CD14-positive monocyte (primary cell): ENCODE data around the gene IMMP2L. TPM values are rescaled to one million over a fixed set of nuclear protein-coding genes. Genes with fewer than 3 reads are reported as not detected.

Source experiments
- DNase-seq, 3 donors: peaks; one replicate each; pipeline ENCODE4 v3.0.0-alpha.2; 2011 to 2022
- H2AFZ ChIP-seq: 2 replicates; pipeline ENCODE4 v1.6.0; 2012; ENCODE audit warnings: mild to moderate bottlenecking, low read depth, low read length, inconsistent platforms; ENCODE audit not compliant: insufficient read depth, poor library complexity, severe bottlenecking
- H3K27ac ChIP-seq, 2 donors: 1 replicate in 1 of 2; 2 replicates in 1 of 2; pipeline ENCODE4 v1.5.1; 2012 to 2013; ENCODE audit warnings: low read length in 2 of 2, control low read depth in 1 of 2, inconsistent platforms in 1 of 2, low read depth in 1 of 2, mild to moderate bottlenecking in 1 of 2
- H3K27me3 ChIP-seq, 2 donors: one replicate each; pipeline versions ENCODE4 v1.6.0 to v1.6.1; 2011 to 2013; ENCODE audit warnings: low read length in 2 of 2; ENCODE audit not compliant: control insufficient read depth in 2 of 2, insufficient read depth in 2 of 2
- H3K36me3 ChIP-seq, 2 donors: replicated peaks in 1 of 2; 1 replicate in 1 of 2; 2 replicates in 1 of 2; pipeline versions ENCODE4 v1.5.1 to v1.6.1; 2012 to 2013; ENCODE audit warnings: low read length in 2 of 2, control low read depth in 1 of 2, inconsistent platforms in 1 of 2, mild to moderate bottlenecking in 1 of 2; ENCODE audit not compliant: insufficient read depth in 2 of 2, control insufficient read depth in 1 of 2
- H3K4me1 ChIP-seq, 2 donors: 1 replicate in 1 of 2; 2 replicates in 1 of 2; pipeline versions ENCODE4 v1.5.1 to v1.6.1; 2012 to 2013; ENCODE audit warnings: low read length in 2 of 2, control low read depth in 1 of 2, inconsistent platforms in 1 of 2, mild to moderate bottlenecking in 1 of 2, moderate library complexity in 1 of 2; ENCODE audit not compliant: insufficient read depth in 2 of 2, control insufficient read depth in 1 of 2
- H3K4me2 ChIP-seq: replicated peaks from 2 replicates; pipeline ENCODE3; 2012; ENCODE audit warnings: low read length, moderate library complexity, mild to moderate bottlenecking; ENCODE audit not compliant: poor library complexity, severe bottlenecking; ENCODE audit errors: extremely low read depth
- H3K4me3 ChIP-seq, 3 experiments: fragments of 200-600 bp in 1 of 3; sonication (generic) in 1 of 3; replicated peaks in 1 of 3; 1 replicate in 2 of 3; 2 replicates in 1 of 3; pipeline ENCODE4 v1.5.1; 2011 to 2013; ENCODE audit warnings: low read length in 3 of 3, mild to moderate bottlenecking in 3 of 3, control low read depth in 2 of 3, low read depth in 2 of 3, inconsistent platforms in 1 of 3, moderate library complexity in 1 of 3
- H3K79me2 ChIP-seq: 2 replicates; pipeline ENCODE4 v1.6.0; 2012; ENCODE audit warnings: mild to moderate bottlenecking, control low read depth, inconsistent platforms, low read length, moderate library complexity; ENCODE audit not compliant: insufficient read depth
- H3K9ac ChIP-seq: 2 replicates; pipeline ENCODE4 v1.6.0; 2017; ENCODE audit warnings: low read length, mild to moderate bottlenecking; ENCODE audit not compliant: insufficient read depth, poor library complexity, severe bottlenecking
- H3K9me3 ChIP-seq, 2 donors: replicated peaks in 1 of 2; 1 replicate in 1 of 2; 2 replicates in 1 of 2; pipeline versions ENCODE4 v1.5.1 to v1.6.1; 2012 to 2013; ENCODE audit warnings: low read length in 2 of 2, control low read depth in 1 of 2; ENCODE audit not compliant: control insufficient read depth in 1 of 2, insufficient read depth in 1 of 2
- H4K20me1 ChIP-seq: 2 replicates; pipeline ENCODE4 v1.6.0; 2012; ENCODE audit warnings: mild to moderate bottlenecking, low read length, control low read depth, moderate library complexity; ENCODE audit not compliant: insufficient read depth
- H3K27ac Mint-ChIP-seq, 7 donors: one replicate each; pipeline ENCODE4 v1.8.0; 2020; ENCODE audit warnings: mild to moderate bottlenecking in 7 of 7, mixed read lengths in 7 of 7, moderate library complexity in 6 of 7, inconsistent platforms in 2 of 7
- H3K27me3 Mint-ChIP-seq, 3 donors: one replicate each; pipeline ENCODE4 v1.8.0; 2021 to 2022; ENCODE audit warnings: low read depth in 3 of 3, mild to moderate bottlenecking in 3 of 3, mixed read lengths in 3 of 3, moderate library complexity in 3 of 3, inconsistent platforms in 1 of 3
- H3K36me3 Mint-ChIP-seq, 2 donors: one replicate each; pipeline ENCODE4 v1.8.0; 2020; ENCODE audit warnings: mixed read lengths in 2 of 2, inconsistent platforms in 1 of 2, mild to moderate bottlenecking in 1 of 2
- H3K4me1 Mint-ChIP-seq: one replicate; pipeline ENCODE4 v1.8.0; 2020; ENCODE audit warnings: mild to moderate bottlenecking, mixed read lengths
- H3K4me3 Mint-ChIP-seq, 2 donors: one replicate each; pipeline ENCODE4 v1.8.0; 2020; ENCODE audit warnings: mild to moderate bottlenecking in 2 of 2, mixed read lengths in 2 of 2, moderate library complexity in 1 of 2
- H3K9me3 Mint-ChIP-seq, 7 donors: one replicate each; pipeline ENCODE4 v1.8.0; 2020 to 2022; ENCODE audit warnings: mixed read lengths in 7 of 7, mild to moderate bottlenecking in 6 of 7, moderate library complexity in 6 of 7, inconsistent platforms in 2 of 7
- WGBS: methylation state at CpG from one replicate; pipeline ENCODE4 v1.1.5; 2013; ENCODE audit warnings: missing lambda C conversion rate; ENCODE audit not compliant: insufficient coverage; 5-methylcytosine and 5-hydroxymethylcytosine counted together
- intact Hi-C, 2 donors: fragments of 100-400 bp; cut with micrococcal nuclease; formaldehyde crosslinking; loops; one replicate each; pipeline versions ENCODE4 v1.15.0 to v1.15.1; 2023
- polyA plus RNA-seq, 3 donors: library from polyadenylated mRNA; depleted of rRNA in 1 of 3; unstranded in 2 of 3; stranded (reverse) in 1 of 3; fragments of 300-500 nt in 2 of 3; fragments of >200 nt in 1 of 3; fragmentation: Illumina TruSeq in 2 of 3; gene quantifications; 1 replicate in 2 of 3; 2 replicates in 1 of 3; pipeline ENCODE4 v1.2.3, GENCODE V29; 2012 to 2021
- TF ChIP-seq, protein P1 (sequence below): fragments of 200-600 bp; IDR thresholded peaks from one replicate; pipeline ENCODE4 v1.8.0; 2022; ENCODE audit warnings: antibody characterized with exemption, mild to moderate bottlenecking

IMMP2L gene
- polyA plus RNA-seq, 3 donors = 1.9 to 6.4 (median 6.2) TPM

DNA sequence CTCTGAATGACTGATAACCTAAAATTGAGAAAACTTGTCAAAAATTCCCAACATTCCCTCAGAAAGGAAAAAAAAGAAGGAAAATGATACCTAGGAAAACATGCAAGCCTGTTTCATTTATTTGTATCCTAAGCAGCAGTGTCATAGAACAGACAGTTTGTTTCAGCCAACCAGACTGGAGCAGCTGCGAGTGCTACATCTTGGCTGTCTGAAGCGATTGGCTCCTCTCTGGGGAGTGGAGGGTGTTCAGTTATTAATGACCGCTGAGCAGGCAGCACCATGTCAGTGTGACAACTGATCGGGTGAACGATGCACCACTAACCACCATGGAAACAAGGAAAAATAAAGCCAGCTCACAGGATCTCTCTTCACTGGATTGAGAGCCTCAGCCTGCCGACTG lies 471.4 kb downstream of the IMMP2L start, which contains the start of gene LRRN3:
LRRN3 (plus strand) TSS at position 282 of the 400 bp plus-strand sequence. CDS start 31,646 bp downstream, outside the sequence.
- intact Hi-C loops = no loop called here
- H3K79me2 ChIP-seq = no peaks in the 10 kb centered on the region
- H3K9me3 ChIP-seq = no peaks in the 10 kb centered on the region
- no peak within 1 kb of the TSS for H3K9ac ChIP-seq
- H4K20me1 ChIP-seq = no peaks in the 10 kb centered on the region
- Mint-ChIP-seq H3K4me3 (no peak within 1 kb of the TSS), H3K9me3 (peaks cover 0 to under 1% (median 0%) of the 10 kb centered on the region in 7 donors), H3K27ac (no peak within 1 kb of the TSS), H3K36me3 (no peaks in the 10 kb centered on the region), H3K4me1 (no peaks in the 10 kb centered on the region), H3K27me3 (no peaks in the 10 kb centered on the region)
- DNase-seq = no peak
- no peaks in the 10 kb centered on the region for H3K36me3 ChIP-seq
- no peak within 1 kb of the TSS for H2AFZ ChIP-seq
- WGBS = 89% methylated on average over 3 of the region's 6 CpGs
- TF ChIP-seq, protein P1, sequence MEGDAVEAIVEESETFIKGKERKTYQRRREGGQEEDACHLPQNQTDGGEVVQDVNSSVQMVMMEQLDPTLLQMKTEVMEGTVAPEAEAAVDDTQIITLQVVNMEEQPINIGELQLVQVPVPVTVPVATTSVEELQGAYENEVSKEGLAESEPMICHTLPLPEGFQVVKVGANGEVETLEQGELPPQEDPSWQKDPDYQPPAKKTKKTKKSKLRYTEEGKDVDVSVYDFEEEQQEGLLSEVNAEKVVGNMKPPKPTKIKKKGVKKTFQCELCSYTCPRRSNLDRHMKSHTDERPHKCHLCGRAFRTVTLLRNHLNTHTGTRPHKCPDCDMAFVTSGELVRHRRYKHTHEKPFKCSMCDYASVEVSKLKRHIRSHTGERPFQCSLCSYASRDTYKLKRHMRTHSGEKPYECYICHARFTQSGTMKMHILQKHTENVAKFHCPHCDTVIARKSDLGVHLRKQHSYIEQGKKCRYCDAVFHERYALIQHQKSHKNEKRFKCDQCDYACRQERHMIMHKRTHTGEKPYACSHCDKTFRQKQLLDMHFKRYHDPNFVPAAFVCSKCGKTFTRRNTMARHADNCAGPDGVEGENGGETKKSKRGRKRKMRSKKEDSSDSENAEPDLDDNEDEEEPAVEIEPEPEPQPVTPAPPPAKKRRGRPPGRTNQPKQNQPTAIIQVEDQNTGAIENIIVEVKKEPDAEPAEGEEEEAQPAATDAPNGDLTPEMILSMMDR = no peak
- H3K4me3 ChIP-seq = no peak within 1 kb of the TSS
- H3K4me1 ChIP-seq = no peaks in the 10 kb centered on the region
- no peaks in the 10 kb centered on the region for H3K27me3 ChIP-seq
- no peak within 1 kb of the TSS for H3K4me2 ChIP-seq
- no peak within 1 kb of the TSS for H3K27ac ChIP-seq

DNA sequence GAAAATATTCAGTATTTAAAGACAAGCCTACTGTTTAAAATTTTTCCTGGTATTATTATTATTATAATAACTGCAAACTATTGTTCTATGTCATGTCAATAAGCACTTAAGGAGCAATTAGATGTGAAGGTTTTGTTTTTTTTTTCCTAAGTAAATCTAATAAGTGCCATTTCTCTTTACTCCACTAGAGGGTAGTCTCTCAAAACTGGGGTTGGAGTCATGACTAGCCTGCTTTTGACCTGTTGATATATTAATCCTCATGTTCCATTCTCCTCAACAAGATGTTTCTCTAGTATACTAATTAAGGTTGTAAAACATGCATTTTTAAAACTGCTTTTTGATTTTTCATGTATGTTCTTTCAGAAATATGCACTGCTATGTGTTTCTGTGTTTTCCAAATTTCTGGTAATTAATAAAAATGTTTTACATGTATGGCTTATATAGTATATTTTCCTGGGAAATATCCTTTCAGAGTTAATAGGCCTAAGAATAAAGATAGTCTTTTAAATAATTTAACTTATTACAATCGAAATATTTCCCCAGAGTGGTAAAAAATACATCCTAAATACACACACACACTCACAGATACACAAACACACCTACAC lies 472.4 kb downstream of the IMMP2L start:
- Mint-ChIP-seq H3K27me3 (no peaks in the 10 kb centered on the region), H3K4me3 (no peak overlapping the region), H3K36me3 (no peaks in the 10 kb centered on the region), H3K27ac (no peak overlapping the region), H3K9me3 (peaks cover 0 to 3% (median 0%) of the 10 kb centered on the region in 7 donors), H3K4me1 (no peaks in the 10 kb centered on the region)
- Histone ChIP-seq H3K4me3 (no peak overlapping the region), H3K27ac (no peak overlapping the region), H3K4me2 (no peak overlapping the region), H3K79me2 (no peaks in the 10 kb centered on the region), H3K4me1 (no peaks in the 10 kb centered on the region), H2AFZ (no peak overlapping the region), H3K9me3 (no peaks in the 10 kb centered on the region), H4K20me1 (no peaks in the 10 kb centered on the region), H3K9ac (no peak overlapping the region), H3K36me3 (no peaks in the 10 kb centered on the region), H3K27me3 (no peaks in the 10 kb centered on the region)
- no CpG with 5 or more reads among the region's 1 CpG for WGBS
- intact Hi-C loops = no loop called here
- TF ChIP-seq, protein P1 = peak; percentile 80
- DNase-seq = peak in 2 of 3 donors; percentile 14 to 25
